HG03457 (cell line): ENCODE results near the gene AKR7A2.

ENCODE experiments used
- ATAC-seq: cut with Tn5 transposase; IDR thresholded peaks from one replicate; pipeline ENCODE4 v1.9.1; 2021; ENCODE audit warnings: moderate number of reproducible peaks; ENCODE audit not compliant: unreplicated experiment

The AKR7A2 gene

GRCh38 chr1:19343617-19344350 is 31.8 kb upstream of the AKR7A2 start:
- ATAC-seq, result no peak

GRCh38 chr1:19342894-19343616 is 31.1 kb upstream of the AKR7A2 start:
- ATAC-seq, result no peak

GRCh38 chr1:19342062-19342750 is 30.3 kb upstream of the AKR7A2 start:
- ATAC-seq, result no peak

- ATAC-seq, result no peak
Observed at GRCh38 chr1:19341201-19342061, 29.5 kb upstream of the AKR7A2 start.

- ATAC-seq, result no peak
Observed at GRCh38 chr1:19340387-19340937, 28.5 kb upstream of the AKR7A2 start.

- no peak for ATAC-seq
Observed at GRCh38 chr1:19339214-19339861, 27.4 kb upstream of the AKR7A2 start.

GRCh38 chr1:19338323-19338762 is 26.4 kb upstream of the AKR7A2 start:
- ATAC-seq, result no peak

GRCh38 chr1:19337289-19337688 is 25.3 kb upstream of the AKR7A2 start:
- no peak for ATAC-seq

- no peak for ATAC-seq
Observed at GRCh38 chr1:19336543-19336942, 24.6 kb upstream of the AKR7A2 start.

GRCh38 chr1:19333587-19334354 is 21.8 kb upstream of the AKR7A2 start:
- ATAC-seq, result no peak

GRCh38 chr1:19332832-19333231 is 20.9 kb upstream of the AKR7A2 start:
- no peak for ATAC-seq

- ATAC-seq, result no peak
Observed at GRCh38 chr1:19331262-19331878, 19.4 kb upstream of the AKR7A2 start.

GRCh38 chr1:19330449-19331135 is 18.6 kb upstream of the AKR7A2 start:
- no peak for ATAC-seq

- ATAC-seq, result no peak
Observed at GRCh38 chr1:19329611-19330010, 17.7 kb upstream of the AKR7A2 start.

- no peak for ATAC-seq
Observed at GRCh38 chr1:19329188-19329587, 17.2 kb upstream of the AKR7A2 start.

- ATAC-seq, result no peak
Observed at GRCh38 chr1:19328486-19328885, 16.5 kb upstream of the AKR7A2 start.

- ATAC-seq, result no peak
Observed at GRCh38 chr1:19327736-19328135, 15.8 kb upstream of the AKR7A2 start.

- ATAC-seq, result no peak
Observed at GRCh38 chr1:19327301-19327700, 15.4 kb upstream of the AKR7A2 start.
